Middle frontal gyrus (tissue), 1 donor: Measurements from ENCODE around the gene SH3BP1.
A peak's percentile ranks its signal among the peaks of the same experiment; 100 is the strongest.
"Not testable (repeated sequence)": the region's sequence is repeated elsewhere in the genome, so short reads cannot be mapped to it uniquely, and the experiment has no call there.

Source experiments
- DNase-seq: peaks from one replicate; pipeline ENCODE4 v3.0.0-alpha.2; 2015; ENCODE audit warnings: low spot score; ENCODE audit errors: extremely low spot score

Gene SH3BP1

DNA sequence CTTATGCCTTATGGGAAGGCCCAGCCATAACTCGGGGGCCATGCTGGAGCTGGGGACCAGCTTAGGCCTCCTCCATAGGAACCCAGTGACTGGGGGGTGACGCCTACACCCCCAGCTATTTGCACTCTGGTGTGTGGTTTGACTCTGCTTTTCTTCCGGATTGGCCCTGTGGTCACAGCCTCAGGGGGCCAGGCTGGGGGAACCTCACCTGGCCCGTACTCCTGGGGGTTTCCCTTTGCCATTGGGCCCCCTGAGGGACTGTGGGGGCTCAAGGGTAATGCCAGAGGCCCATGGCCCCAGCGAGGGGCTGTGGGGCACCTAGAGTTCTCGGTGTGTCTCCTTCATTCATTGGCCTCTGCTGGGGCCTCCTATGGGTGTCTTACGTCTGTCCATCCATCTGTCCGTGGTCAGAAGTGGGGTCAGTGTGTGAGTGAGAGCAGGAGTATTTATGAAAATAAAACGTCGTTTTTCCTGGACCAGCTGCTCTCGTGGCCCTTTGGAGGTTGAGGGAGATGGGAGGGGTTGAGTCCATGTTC, 6.3 kb upstream of the SH3BP1 start:
- no peak for DNase-seq

GRCh38 chr22:37633625-37634416, 5.6 kb upstream of the SH3BP1 start:
- DNase-seq: peak; percentile 53

GRCh38 chr22:37634417-37634924, 5.0 kb upstream of the SH3BP1 start:
- DNase-seq: no peak

DNA sequence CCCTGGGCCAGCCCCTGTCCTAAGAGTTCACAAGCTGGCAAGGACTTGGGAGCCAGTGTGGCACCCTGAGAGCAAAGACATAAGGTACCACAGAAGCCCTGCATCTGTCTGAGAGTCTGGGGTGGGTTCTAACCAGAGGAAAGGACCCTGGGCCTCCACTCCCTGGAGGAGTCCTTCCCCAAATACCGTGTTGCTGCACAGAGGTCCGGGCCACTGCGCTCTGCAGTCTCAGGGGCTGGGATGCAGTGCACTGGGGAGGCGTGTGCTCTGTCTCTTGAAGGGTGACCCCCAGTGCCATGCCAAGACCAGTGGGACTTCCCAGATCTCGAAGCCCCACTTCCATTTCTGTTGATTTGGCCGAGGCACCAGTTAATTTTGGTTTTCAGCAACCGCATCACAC, 4.3 kb upstream of the SH3BP1 start:
- no peak for DNase-seq

DNA sequence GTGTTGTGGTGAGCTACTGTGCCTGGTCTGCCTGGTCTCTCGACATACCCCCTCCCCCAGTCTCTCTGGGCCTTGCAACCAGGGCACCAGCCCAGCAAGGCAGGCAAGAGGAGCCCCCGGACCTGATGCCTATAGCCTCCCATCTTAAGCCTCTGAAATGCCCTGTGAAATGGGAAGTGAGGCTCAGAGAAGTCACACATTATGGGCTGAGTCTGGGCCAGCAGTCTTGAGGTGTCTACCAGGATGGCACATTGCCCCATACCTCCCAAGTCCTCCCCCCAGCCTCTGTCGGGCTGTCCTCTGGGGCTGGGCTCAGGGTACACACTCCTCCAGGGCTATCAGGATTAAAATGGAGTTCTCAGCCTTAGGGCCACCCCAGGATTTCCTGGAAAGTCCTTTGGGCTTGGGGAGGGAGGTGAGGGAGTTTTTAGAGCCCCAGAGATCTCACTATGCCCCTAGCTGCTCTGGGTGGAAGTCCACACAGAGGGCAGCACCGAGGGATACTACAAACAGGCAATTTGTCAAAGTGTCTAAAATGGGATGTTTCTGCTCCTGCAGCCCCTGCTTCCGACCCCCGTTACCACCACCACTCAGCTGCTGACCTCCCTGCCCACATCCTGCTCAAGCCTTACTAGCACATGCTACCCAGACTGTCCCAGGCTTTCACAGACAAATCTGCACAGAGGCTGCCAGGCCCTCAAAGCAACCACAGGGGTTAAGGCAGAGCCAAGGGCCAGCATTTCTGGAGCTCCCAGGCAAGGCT, 3.1 kb upstream of the SH3BP1 start:
- no peak for DNase-seq

DNA sequence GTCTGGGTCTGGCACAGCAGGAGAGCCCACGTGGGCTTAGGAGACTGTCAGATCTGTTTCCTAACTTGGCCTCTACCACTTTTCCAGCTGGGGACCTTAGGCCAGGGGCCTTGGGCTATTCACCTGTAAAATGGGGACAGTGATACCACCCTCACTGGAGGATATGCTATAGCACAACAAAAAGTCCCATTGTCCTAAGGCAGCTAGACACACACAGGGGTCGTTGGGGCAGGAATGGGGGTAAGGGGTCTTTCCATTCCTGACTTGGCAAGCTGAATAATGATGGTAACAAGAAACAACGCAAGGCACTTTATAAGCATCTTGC, 2.6 kb upstream of the SH3BP1 start:
- no peak for DNase-seq

- DNase-seq: no peak
These were observed 939 bp upstream of the SH3BP1 start for GRCh38 chr22:37638391-37639069.

- no peak for DNase-seq
These were observed 512 bp downstream of the SH3BP1 start for GRCh38 chr22:37639771-37640590.

GRCh38 chr22:37640591-37641560, 1.4 kb downstream of the SH3BP1 start:
- DNase-seq: no peak

- DNase-seq: no peak
These were observed 2.1 kb downstream of the SH3BP1 start for GRCh38 chr22:37641561-37641949.

- DNase-seq: peak; percentile 73
These were observed 3.9 kb downstream of the SH3BP1 start for GRCh38 chr22:37643225-37643847.

- DNase-seq: no peak
These were observed 7.8 kb downstream of the SH3BP1 start for GRCh38 chr22:37647317-37647716.

DNA sequence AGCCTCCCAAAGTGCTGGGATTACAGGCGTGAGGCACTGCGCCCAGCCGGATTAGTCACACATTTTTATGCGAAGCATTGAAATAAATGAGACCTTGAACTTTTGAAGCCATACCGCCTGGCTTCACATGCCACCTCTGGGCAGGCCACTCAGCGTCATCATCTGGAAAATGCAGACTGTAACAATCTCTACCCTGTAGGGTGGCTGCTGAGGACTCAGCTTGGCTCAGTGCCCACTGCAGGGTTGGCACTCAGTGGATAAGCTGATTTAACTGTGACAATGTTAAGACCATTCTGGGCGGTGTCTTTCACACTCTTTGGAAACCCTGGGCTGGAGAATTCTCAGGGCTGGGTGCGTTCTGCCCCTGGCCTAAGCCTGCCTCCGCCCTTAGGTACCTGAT, 8.5 kb downstream of the SH3BP1 start:
- DNase-seq: no peak

- DNase-seq: no peak
These were observed 11.1 kb downstream of the SH3BP1 start for GRCh38 chr22:37650463-37651136.

DNA sequence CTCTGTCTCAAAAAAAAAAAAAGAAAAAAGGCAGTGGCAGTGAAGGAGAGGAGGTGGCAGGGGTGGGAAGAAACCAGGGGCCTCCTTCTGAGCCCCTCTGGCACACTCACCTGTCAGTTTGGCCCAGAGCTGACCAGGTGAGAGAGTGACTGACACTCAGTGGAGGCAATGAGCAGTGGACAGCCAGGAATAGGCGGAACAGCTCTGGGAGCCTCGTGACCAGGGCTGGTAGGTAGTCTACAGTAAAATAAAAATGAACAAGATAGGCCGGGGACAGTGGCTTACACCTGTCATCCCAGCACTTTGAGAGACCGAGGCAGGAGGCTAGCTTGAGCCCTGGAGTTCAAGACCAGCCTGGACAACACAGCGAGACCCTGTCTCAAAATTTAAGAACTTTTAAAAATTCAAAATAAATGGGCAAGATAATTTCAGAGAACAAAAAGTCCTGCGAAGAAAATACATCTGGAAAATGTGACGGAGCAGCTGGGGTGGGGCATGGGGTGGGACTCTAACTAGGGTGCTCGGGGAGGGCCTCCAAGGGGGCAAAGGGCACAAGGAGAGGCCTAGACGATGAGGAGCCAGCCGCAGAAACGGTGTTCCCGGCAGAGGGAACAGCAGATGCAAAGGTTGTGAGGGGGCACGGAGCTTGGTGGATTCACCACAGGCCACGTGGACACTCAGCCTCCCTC, 15.2 kb downstream of the SH3BP1 start:
- DNase-seq: no peak

DNA sequence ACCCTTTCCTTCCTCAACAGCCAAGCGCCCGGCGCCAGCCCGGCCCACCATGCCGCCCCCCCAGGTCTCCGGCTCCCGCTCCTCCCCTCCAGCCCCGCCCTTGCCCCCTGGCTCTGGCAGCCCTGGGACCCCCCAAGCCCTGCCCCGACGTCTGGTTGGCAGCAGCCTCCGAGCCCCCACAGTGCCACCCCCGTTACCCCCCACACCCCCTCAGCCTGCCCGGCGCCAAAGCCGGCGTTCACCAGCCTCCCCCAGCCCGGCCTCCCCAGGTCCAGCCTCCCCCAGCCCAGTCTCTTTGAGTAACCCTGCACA, 15.7 kb downstream of the SH3BP1 start:
- DNase-seq: no peak

- DNase-seq: not testable (repeated sequence)
These were observed 17.1 kb downstream of the SH3BP1 start for GRCh38 chr22:37656583-37656982.

DNA sequence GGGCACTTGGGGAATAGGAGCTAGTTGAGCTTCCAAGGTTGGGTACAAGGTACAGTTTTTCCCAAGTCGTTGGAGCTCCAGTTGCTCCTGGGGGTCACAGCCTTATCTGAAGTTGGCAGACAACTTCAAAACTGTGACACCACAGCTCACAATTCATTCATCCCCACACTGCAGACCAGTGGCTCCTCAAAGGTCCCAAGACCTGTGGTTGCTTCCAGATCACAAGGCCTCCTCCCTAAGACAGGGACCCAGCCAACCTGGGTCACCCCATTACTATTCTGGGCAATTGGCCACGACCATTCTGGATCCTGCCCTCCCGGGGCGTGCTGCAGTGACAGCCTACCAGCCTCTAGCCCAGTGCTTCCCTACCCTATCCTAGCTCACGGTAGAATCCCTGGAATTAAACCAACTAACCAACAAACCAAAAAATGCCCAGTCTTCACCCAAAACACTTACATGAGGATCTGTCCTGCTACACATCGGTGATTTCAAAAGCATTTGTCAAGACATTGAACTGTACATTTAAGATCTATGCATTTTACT, 18.2 kb downstream of the SH3BP1 start:
- DNase-seq: no peak
